Transverse colon (tissue), 4 donors: Measurements from ENCODE around the gene HSD17B2.

Source experiments
- CTCF ChIP-seq, 5 experiments: fragments of 200-600 bp in 3 of 5; fragments of 450-650 bp in 2 of 5; sonication (generic) in 3 of 5; IDR thresholded peaks; 1 replicate in 2 of 5; 2 replicates in 3 of 5; pipeline ENCODE4 v1.5.1; 2016 to 2017; ENCODE audit warnings: antibody characterized with exemption in 5 of 5, inconsistent platforms in 3 of 5, mild to moderate bottlenecking in 2 of 5, moderate library complexity in 1 of 5
- EP300 ChIP-seq: sonication (generic); formaldehyde crosslinking; IDR thresholded peaks from one replicate; pipeline ENCODE4 v1.6.1; 2017; ENCODE audit warnings: antibody characterized with exemption, low read depth
- POLR2A ChIP-seq: fragments of 450-650 bp; IDR thresholded peaks from one replicate; pipeline ENCODE4 v1.6.1; 2016; ENCODE audit warnings: antibody characterized with exemption, mild to moderate bottlenecking, moderate library complexity
- POLR2AphosphoS5 ChIP-seq, 3 donors: sonication (generic); formaldehyde crosslinking; IDR thresholded peaks; one replicate each; pipeline ENCODE4 v1.6.1; 2016; ENCODE audit warnings: antibody characterized with exemption in 3 of 3

GRCh38 chr16:82049484-82049883 is 14.4 kb downstream of the HSD17B2 start:
- TF ChIP-seq POLR2A (no peak), CTCF (IDR thresholded peaks at IDR 0.05) (no peak), POLR2AphosphoS5 (IDR thresholded peaks at IDR 0.05) (no peak), EP300 (no peak)
